GM18951 (cell line): ENCODE data around the gene KCNH2.

Experiments
- POLR2A ChIP-seq: IDR thresholded peaks from 4 replicates; pipeline ENCODE4 v1.6.1; 2011; ENCODE audit warnings: mild to moderate bottlenecking; ENCODE audit not compliant: insufficient read length, insufficient read depth; ENCODE audit errors: extremely low read depth
- in situ Hi-C: fragments of 300-500 bp; cut with MboI; formaldehyde crosslinking; loops from one replicate; pipeline ENCODE4 v1.12.0; 2022; ENCODE audit warnings: low sequenced_read_pairs, mixed read lengths, inconsistent platforms; ENCODE audit not compliant: unreplicated experiment

The KCNH2 gene

DNA sequence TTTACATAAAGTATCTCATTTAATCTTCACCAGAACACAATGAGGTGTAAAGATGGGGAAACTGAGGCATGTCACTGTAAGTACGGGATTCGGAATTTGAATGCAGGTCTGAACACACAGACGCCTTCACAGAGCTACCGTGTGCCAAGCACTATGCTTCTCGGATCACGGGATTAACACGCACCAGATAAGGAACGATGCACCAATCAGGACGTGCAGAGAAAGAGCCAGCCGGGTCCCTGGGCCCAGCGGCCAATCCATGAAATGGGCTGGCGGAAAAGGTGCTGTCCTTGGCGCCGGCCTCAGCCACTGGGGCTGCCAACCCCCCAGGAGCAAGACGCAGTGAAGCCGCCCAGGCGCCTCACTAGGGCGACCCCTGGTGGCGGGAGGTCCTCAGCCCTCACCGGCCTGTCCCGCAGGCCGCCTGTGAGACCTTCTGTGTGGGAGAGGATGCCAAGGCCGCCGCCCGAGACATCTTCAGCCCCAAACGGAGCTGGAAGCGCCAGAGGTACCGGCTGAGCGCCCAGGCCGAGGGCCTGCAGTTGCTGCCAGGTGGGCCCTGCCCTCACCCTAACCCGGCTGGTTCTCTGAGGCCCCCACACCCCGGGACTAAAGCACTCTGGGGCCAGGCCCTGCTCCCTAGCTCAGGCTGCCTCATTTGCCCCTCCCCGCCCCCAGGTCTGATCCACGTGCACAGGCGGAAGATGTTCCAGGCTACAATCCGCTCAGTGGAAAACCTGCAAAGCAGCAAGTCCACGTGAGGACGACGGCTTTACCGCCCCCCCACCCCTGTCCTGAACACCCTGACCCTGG lies 30.6 kb upstream of the KCNH2 start:
- in situ Hi-C loops, result no loop called here
- TF ChIP-seq POLR2A, result peak; percentile 43

GRCh38 chr7:151008143-151008510 lies 30.0 kb upstream of the KCNH2 start:
- in situ Hi-C loops, result no loop called here
- no peak for TF ChIP-seq POLR2A

- no peak for TF ChIP-seq POLR2A
- in situ Hi-C loops, result no loop called here
Measured at GRCh38 chr7:151007469-151007898, 29.4 kb upstream of the KCNH2 start.

DNA sequence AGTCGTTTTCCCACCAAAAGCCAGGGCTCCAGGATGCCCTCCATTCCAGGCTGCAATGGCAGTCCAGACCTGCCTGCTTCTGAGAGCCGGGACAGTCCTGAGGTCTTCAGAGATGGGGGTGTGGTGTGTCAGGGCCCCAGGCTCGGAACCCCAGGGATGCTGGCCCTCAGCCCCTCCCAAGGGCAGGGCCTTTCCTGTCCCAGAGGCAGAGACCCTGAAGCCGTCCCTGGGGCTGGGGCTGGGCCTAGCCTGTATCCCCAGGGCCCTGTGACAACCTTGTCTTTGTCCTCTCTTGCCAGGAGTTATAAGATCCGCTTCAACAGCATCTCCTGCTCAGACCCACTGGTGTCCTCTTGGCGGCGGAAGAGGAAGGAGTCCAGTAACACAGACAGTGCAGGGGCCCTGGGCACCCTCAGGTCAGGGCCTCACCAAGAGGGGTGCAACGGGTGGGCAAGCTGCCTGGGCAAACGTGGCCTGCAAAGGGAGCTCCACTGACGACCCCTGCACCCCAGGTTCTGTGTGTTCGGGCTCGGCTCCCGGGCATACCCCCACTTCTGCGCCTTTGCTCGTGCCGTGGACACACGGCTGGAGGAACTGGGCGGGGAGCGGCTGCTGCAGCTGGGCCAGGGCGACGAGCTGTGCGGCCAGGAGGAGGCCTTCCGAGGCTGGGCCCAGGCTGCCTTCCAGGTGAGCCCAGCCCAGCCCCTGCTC lies 28.6 kb upstream of the KCNH2 start:
- no peak for TF ChIP-seq POLR2A
- in situ Hi-C loops, result no loop called here

GRCh38 chr7:151005566-151005965 lies 27.4 kb upstream of the KCNH2 start:
- TF ChIP-seq POLR2A, result no peak
- in situ Hi-C loops, result no loop called here

- TF ChIP-seq POLR2A, result no peak
- in situ Hi-C loops, result no loop called here
Measured at GRCh38 chr7:151003572-151003971, 25.5 kb upstream of the KCNH2 start.

DNA sequence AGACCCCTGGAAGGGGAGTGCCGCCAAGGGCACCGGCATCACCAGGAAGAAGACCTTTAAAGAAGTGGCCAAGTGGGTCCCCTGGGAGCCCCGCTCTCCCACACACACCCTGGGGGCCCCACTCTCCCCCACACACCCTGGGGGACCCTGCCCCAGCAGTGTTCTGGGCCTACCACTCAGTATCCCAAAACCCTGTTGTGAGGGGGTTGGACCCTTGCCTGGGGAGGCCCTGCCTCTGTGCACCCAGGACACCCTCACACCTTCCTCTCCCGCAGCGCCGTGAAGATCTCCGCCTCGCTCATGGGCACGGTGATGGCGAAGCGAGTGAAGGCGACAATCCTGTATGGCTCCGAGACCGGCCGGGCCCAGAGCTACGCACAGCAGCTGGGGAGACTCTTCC lies 23.4 kb upstream of the KCNH2 start:
- no peak for TF ChIP-seq POLR2A
- in situ Hi-C loops, result no loop called here

DNA sequence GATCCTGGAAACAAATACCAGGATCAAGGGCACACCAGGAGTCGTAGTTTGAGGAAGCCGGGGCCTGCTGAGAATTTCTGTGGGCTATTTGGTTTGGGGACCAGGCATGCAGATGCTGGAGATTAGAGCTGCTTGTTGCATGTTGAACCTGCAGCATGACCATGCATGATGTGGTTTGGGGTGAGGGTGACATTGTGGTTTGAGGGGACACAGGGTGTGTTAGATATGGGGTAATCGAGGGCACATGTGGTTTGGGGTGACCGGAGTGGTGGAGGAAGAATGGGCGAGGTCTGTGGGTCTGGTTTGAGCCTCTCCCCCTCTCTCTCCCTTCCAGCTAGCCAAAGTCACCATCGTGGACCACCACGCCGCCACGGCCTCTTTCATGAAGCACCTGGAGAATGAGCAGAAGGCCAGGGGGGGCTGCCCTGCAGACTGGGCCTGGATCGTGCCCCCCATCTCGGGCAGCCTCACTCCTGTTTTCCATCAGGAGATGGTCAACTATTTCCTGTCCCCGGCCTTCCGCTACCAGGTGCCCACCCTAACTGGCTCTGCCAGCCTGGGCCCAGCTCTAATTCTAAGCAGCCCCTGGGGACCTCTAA lies 22.9 kb upstream of the KCNH2 start:
- in situ Hi-C loops, result no loop called here
- no peak for TF ChIP-seq POLR2A

DNA sequence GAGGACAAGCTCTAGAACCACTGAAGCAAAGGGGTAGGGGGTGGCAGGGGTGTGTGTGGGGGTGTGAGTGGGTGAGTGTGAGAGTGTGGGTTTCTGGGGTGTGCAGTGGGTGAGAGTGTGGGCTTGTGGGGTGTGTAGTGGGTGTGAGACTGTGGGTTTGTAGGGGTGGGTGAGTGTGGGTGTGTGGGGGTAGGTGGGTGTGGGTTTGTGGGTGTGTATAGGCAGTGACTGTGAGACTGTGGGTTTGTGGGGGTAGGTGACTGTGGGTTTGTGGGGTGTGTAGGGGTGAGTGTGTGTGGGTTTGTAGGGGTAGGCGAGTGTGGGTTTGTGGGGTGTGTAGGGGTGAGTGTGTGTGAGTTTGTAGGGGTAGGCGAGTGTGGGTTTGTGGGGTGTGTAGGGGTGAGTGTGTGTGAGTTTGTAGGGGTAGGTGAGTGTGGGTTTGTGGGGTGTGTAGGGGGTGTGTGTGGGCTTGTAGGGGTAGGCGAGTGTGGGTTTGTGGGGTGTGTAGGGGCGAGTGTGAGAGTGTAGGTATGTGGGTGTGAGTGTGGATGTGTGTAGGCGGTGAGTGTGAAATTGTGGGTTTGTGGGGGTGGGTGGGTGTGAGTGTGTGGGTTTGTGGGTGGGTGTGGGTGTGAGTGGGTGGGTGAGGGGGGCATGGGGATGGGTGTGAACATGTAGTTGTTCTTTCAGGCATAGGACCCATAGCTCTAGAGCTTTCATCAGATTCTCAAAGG lies 21.5 kb upstream of the KCNH2 start:
- no peak for TF ChIP-seq POLR2A
- in situ Hi-C loops, result no loop called here

- TF ChIP-seq POLR2A, result no peak
- in situ Hi-C loops, result no loop called here
Measured at GRCh38 chr7:150999001-150999400, 20.9 kb upstream of the KCNH2 start.

DNA sequence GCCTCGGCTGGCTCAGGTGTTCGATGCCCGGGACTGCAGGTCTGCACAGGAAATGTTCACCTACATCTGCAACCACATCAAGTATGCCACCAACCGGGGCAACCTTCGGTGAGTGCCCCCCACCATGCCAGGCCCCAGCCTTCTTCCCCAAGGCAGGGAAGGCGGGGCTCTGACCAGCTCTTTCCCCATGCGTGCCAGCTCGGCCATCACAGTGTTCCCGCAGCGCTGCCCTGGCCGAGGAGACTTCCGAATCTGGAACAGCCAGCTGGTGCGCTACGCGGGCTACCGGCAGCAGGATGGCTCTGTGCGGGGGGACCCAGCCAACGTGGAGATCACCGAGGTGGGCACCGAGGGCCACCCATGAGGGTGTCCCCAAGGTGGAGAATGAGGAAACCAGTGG lies 20.2 kb upstream of the KCNH2 start:
- no peak for TF ChIP-seq POLR2A
- in situ Hi-C loops, result no loop called here

DNA sequence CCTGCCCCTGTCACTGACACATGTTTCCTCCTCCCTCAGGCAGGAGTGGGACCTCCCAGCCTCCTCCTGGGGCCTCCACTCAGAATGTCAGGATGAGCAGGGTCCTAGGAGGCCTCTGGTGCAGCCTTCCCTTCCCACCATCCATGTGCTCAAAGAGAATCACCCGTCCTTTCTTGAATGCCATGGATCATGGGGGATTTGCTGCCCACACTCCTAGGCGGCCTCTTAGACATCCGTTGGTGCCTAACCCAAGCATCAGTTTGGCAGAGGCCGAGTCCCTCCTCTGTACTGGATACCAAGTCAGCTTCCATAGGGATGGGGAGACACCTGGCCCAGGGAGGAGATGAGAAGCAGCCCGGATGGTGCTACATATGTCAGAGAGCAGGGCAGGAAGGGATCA lies 19.7 kb upstream of the KCNH2 start:
- TF ChIP-seq POLR2A, result no peak
- in situ Hi-C loops, result no loop called here

DNA sequence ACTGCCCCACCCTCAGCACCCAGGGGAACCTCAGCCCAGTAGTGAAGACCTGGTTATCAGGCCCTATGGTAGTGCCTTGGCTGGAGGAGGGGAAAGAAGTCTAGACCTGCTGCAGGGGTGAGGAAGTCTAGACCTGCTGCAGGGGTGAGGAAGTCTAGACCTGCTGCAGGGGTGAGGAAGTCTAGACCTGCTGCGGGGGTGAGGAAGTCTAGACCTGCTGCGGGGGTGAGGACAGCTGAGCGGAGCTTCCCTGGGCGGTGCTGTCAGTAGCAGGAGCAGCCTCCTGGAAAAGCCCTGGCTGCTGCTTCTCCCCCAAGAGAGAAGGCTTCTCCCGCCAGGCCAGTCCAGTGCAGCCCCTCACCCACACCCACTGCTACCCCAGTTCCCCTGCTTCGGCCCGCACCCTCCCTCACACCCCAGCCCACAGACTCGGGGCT lies 19.0 kb upstream of the KCNH2 start:
- in situ Hi-C loops, result no loop called here
- no peak for TF ChIP-seq POLR2A

DNA sequence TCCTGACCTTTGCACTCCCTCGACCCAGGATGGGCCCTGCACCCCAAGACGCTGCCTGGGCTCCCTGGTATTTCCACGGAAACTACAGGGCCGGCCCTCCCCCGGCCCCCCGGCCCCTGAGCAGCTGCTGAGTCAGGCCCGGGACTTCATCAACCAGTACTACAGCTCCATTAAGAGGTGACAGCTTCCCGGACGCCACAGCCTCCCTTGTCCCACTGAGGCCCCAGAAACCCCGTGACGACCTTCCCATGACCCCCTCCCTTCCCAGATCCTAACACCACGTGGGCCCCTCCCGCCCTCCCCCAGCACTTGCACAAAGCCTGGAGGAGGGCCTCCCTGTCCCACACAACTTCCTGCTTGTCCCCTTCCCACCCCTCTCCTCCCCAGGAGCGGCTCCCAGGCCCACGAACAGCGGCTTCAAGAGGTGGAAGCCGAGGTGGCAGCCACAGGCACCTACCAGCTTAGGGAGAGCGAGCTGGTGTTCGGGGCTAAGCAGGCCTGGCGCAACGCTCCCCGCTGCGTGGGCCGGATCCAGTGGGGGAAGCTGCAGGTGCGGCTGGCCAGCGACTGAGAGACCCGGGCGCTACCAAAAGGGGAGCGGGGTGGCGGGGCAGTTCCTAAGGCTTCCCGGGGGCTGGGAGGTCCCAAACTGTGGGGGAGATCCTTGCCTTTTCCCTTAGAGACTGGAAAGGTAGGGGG lies 18.4 kb upstream of the KCNH2 start:
- no peak for TF ChIP-seq POLR2A
- in situ Hi-C loops, result no loop called here
